Measurements from ENCODE around the gene SMARCC2.

DNA sequence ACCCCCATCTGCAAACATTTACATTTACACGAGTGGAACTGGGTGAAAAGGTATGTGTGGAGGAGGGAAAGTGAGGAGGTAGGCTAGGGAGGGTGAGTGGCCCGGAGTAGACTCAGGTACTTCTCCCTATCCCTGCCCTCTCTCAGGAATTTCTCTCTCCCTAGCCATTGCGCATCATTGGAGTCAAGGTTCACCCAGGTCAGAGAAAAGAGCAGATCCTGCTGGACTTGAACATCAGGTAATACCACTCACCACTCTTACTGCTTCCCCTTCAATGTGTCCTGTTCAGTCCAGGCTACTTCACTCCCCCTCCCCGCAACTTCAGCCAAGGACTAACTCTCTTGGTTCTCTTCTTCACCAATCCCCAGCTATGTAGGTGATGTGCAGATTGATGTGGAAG lies 58.4 kb downstream of the SMARCC2 start:
- no peak for TF ChIP-seq POLR2A (IDR thresholded peaks at IDR 0.05)
- TF ChIP-seq, protein P1, sequence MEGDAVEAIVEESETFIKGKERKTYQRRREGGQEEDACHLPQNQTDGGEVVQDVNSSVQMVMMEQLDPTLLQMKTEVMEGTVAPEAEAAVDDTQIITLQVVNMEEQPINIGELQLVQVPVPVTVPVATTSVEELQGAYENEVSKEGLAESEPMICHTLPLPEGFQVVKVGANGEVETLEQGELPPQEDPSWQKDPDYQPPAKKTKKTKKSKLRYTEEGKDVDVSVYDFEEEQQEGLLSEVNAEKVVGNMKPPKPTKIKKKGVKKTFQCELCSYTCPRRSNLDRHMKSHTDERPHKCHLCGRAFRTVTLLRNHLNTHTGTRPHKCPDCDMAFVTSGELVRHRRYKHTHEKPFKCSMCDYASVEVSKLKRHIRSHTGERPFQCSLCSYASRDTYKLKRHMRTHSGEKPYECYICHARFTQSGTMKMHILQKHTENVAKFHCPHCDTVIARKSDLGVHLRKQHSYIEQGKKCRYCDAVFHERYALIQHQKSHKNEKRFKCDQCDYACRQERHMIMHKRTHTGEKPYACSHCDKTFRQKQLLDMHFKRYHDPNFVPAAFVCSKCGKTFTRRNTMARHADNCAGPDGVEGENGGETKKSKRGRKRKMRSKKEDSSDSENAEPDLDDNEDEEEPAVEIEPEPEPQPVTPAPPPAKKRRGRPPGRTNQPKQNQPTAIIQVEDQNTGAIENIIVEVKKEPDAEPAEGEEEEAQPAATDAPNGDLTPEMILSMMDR (IDR thresholded peaks at IDR 0.05): no peak

Measured in heart left ventricle (tissue), 13 donors.